MCF 10A (cell line): Measurements from ENCODE around the gene OLFM2. TPM values are rescaled to one million over a fixed set of nuclear protein-coding genes. Genes with fewer than 3 reads are reported as not detected.

Source experiments
- BruUV-seq: library from RNA; stranded (reverse); fragments of 400-500 nt; replicated peaks from 2 replicates; lab custom pipeline; 2021; lab: Mats Ljungman, UMichigan
- CTCF ChIA-PET: fragments of 300-600 bp; sonication (Branson Sonifier 250); formaldehyde crosslinking; extraction: SDS; loops from one replicate; lab custom pipeline; 2021; ENCODE audit warnings: antibody characterized with exemption, inconsistent platforms; lab: Yijun Ruan, JAX
- POLR2A ChIA-PET: fragments of 300-600, 350-650 bp; sonication (Branson Sonifier 250); formaldehyde crosslinking; extraction: SDS; loops from one replicate; lab custom pipeline; 2020; ENCODE audit warnings: antibody characterized with exemption, inconsistent platforms; lab: Yijun Ruan, JAX
- DNase-seq: peaks from one replicate; pipeline ENCODE4 v3.0.0-alpha.2; 2018; ENCODE audit not compliant: unreplicated experiment
- H3K27ac Mint-ChIP-seq: one replicate; pipeline ENCODE4 v1.8.0; 2022; ENCODE audit warnings: mild to moderate bottlenecking, low read depth, mixed read lengths; ENCODE audit not compliant: unreplicated experiment
- H3K27me3 Mint-ChIP-seq: one replicate; pipeline ENCODE4 v1.8.0; 2022; ENCODE audit warnings: mixed read lengths; ENCODE audit not compliant: insufficient read depth, unreplicated experiment
- H3K36me3 Mint-ChIP-seq: one replicate; pipeline ENCODE4 v1.8.0; 2022; ENCODE audit warnings: mild to moderate bottlenecking, moderate library complexity, mixed read lengths; ENCODE audit not compliant: insufficient read depth, unreplicated experiment
- H3K4me1 Mint-ChIP-seq: one replicate; pipeline ENCODE4 v1.8.0; 2022; ENCODE audit warnings: mixed read lengths; ENCODE audit not compliant: insufficient read depth, unreplicated experiment
- H3K4me3 Mint-ChIP-seq: one replicate; pipeline ENCODE4 v1.8.0; 2022; ENCODE audit warnings: mild to moderate bottlenecking, moderate library complexity, mixed read lengths; ENCODE audit not compliant: unreplicated experiment
- H3K9me3 Mint-ChIP-seq: one replicate; pipeline ENCODE4 v1.8.0; 2022; ENCODE audit warnings: mixed read lengths; ENCODE audit not compliant: unreplicated experiment
- intact Hi-C: fragments of 100-400 bp; cut with micrococcal nuclease; formaldehyde crosslinking; loops from 2 replicates; pipeline ENCODE4 v1.14.1; 2022
- total RNA-seq: library from RNA; stranded (reverse); gene quantifications from 2 replicates; pipeline ENCODE4 v1.2.3, GENCODE V29; 2022
- TF ChIP-seq, protein P1 (sequence below): fragments of 200-600 bp; IDR thresholded peaks from one replicate; pipeline ENCODE4 v1.8.0; 2022; ENCODE audit warnings: antibody characterized with exemption, mild to moderate bottlenecking; ENCODE audit not compliant: unreplicated experiment

OLFM2 gene
- total RNA-seq, 1 experiment from 2014 or later = not detected

DNA sequence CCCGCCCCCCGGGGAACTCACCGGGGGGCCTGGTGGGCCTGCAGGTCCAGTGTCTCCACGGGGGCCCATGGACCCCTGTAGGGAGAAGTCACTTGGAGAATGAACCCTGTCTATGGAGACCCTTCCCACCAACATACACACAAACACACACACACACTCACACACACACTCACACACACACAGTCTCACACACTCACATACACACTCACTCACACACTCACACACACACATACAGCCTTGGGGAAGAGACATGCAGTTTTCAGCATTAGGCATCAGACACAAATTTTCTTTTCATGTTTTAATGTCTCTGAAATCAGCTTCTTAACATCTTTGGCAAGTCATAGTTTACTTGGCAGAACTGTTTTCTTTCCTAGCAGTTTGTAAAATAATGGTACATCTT, 31.0 kb upstream of the OLFM2 start:
- ChIA-PET CTCF (interaction anchor here (1.0 kb wide), 1 partner anchor 17 kb away, joined by 3 read pairs; no protein-coding TSS in a partner anchor), POLR2A (no interaction called here)
- H3K4me1 Mint-ChIP-seq = peaks cover 5% of the 10 kb centered on the region
- TF ChIP-seq, protein P1, sequence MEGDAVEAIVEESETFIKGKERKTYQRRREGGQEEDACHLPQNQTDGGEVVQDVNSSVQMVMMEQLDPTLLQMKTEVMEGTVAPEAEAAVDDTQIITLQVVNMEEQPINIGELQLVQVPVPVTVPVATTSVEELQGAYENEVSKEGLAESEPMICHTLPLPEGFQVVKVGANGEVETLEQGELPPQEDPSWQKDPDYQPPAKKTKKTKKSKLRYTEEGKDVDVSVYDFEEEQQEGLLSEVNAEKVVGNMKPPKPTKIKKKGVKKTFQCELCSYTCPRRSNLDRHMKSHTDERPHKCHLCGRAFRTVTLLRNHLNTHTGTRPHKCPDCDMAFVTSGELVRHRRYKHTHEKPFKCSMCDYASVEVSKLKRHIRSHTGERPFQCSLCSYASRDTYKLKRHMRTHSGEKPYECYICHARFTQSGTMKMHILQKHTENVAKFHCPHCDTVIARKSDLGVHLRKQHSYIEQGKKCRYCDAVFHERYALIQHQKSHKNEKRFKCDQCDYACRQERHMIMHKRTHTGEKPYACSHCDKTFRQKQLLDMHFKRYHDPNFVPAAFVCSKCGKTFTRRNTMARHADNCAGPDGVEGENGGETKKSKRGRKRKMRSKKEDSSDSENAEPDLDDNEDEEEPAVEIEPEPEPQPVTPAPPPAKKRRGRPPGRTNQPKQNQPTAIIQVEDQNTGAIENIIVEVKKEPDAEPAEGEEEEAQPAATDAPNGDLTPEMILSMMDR = no peak
- no peaks in the 10 kb centered on the region for H3K9me3 Mint-ChIP-seq
- no peaks in the 10 kb centered on the region for H3K36me3 Mint-ChIP-seq
- no peak for DNase-seq
- intact Hi-C loops = no loop called here
- no peak overlapping the region for H3K4me3 Mint-ChIP-seq
- H3K27me3 Mint-ChIP-seq = peaks cover 28% of the 10 kb centered on the region
- no peak overlapping the region for H3K27ac Mint-ChIP-seq
- BruUV-seq = no TSS peak

DNA sequence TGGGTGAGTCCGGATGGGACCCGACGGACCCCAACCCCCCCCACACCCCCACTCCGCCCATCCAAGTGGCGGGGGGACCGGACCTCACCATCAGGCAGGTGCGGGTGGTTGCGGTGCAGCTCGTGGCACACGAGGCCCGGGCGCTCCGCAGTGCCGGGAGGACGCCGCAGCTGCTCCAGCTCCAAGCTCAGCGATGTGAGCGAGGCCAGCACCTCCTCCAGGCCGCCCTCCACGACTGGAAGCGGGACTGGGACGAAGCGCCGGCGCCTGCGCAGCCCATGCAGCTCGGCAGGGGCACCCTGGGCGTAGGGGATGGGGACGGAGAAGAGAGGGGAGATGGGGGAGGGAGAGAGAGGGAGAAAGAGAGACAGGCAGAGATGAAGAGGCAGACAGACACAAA, 30.1 kb upstream of the OLFM2 start:
- intact Hi-C loops = no loop called here
- TF ChIP-seq, protein P1 = no peak
- POLR2A ChIA-PET = no interaction called here
- Mint-ChIP-seq H3K9me3 (no peaks in the 10 kb centered on the region), H3K4me1 (peaks cover 5% of the 10 kb centered on the region), H3K36me3 (no peaks in the 10 kb centered on the region), H3K27me3 (peaks cover 28% of the 10 kb centered on the region), H3K27ac (no peak overlapping the region), H3K4me3 (no peak overlapping the region)
- BruUV-seq = no TSS peak
- CTCF ChIA-PET = interaction anchor here (1.0 kb wide), 1 partner anchor 34 kb away, joined by 5 read pairs; no protein-coding TSS in a partner anchor
- DNase-seq = no peak

DNA sequence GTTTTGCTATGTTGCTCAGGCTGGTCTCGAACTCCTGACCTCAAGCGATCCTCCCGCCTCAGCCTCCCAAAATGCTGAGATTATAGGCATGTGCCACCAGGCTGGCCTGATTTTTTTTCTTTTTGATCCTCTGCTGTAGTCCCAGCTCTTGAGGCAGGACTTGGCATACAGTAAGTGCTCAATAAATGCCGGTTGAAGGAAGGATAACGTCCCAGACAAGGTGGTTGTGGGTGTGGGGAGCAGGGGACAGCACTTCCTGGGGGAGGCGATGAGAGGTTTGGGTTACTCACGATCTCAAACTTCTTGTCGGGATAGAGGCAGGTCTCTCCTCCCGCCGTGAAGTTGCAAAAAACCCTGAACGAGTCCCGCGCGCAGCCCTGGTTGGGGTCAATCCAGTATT, 29.7 kb upstream of the OLFM2 start:
- POLR2A ChIA-PET = interaction anchor here (0.5 kb wide), 1 partner anchor 18 kb away, joined by 4 read pairs; no protein-coding TSS in a partner anchor
- H3K27ac Mint-ChIP-seq = no peak overlapping the region
- intact Hi-C loops = no loop called here

DNA sequence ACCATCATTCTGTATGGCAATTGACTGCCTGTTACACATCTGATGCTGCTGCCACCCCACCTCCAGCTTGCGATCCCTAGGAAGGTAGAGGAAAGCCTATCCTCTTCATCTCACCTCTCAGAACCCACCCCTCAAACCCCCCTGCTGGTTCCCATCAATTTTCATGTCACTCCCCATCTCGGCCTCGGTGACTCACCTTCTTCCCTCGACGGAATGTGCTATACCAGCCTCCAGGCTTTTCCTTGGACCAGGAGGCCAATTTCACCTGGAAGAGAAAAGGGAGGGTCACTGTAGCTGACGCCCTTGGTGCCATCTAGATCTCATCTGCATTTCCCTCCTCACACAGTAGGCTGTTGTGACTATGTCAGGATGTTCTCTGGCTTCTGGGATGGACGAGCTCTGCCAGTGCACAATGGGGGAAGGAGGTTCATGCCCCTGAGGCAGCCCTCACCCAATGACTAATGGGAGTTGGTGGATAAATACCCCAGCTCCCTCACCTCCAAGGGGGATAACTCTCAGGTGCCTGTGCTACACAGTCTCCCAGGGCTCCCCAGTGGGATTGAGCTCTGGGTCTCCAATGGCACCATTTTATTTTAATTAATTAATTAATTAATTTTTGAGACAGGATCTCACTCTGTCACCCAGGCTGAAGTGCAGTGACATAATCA, 26.4 kb upstream of the OLFM2 start:
- TF ChIP-seq, protein P1 = no peak
- Mint-ChIP-seq H3K4me1 (peaks cover 5% of the 10 kb centered on the region), H3K4me3 (no peak overlapping the region), H3K36me3 (no peaks in the 10 kb centered on the region), H3K27ac (no peak overlapping the region), H3K27me3 (peaks cover 16% of the 10 kb centered on the region), H3K9me3 (no peaks in the 10 kb centered on the region)
- intact Hi-C loops = no loop called here
- CTCF ChIA-PET = interaction anchor here (0.5 kb wide), 1 partner anchor 23 kb away, joined by 3 read pairs; no protein-coding TSS in a partner anchor
- no TSS peak for BruUV-seq
- DNase-seq = no peak
- POLR2A ChIA-PET = interaction anchor here (0.5 kb wide), 1 partner anchor 22 kb away, joined by 4 read pairs; no protein-coding TSS in a partner anchor

More for the DNA sequence above, 29.7 kb upstream of the OLFM2 start:
- CTCF ChIA-PET = interaction anchor here (1.0 to 2.9 kb wide), 2 partner anchors 33 to 34 kb away, joined by 5 to 10 read pairs; no protein-coding TSS in a partner anchor
- BruUV-seq = no TSS peak
- Mint-ChIP-seq H3K4me1 (peaks cover 5% of the 10 kb centered on the region), H3K9me3 (no peaks in the 10 kb centered on the region), H3K27me3 (peaks cover 28% of the 10 kb centered on the region), H3K4me3 (no peak overlapping the region), H3K36me3 (no peaks in the 10 kb centered on the region)
- TF ChIP-seq, protein P1 = no peak
- DNase-seq = no peak
